ENCODE results near the gene MYO5B.

DNA sequence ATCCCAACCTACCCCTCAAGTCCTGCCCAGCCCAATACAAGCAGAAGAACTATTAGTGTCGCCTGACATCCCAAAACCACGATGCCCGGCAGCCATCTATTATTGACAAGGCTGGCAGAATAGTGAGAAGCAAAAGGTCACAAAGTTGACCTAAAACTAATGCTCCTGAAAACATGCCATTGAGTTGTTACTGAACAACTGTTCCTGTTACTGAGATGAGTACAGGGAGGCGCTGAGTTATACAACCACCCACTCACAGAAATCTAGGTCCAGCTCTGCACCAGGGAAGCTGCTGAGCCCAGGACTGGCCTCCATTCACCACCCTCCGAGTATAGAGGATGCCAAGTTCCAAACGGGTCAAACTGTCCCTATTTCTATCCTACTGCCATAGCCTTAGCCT is 201.6 kb downstream of the MYO5B start:
- TF ChIP-seq CTCF (IDR thresholded peaks at IDR 0.05) (no peak), POLR2AphosphoS5 (IDR thresholded peaks at IDR 0.05) (no peak), EP300 (IDR thresholded peaks at IDR 0.05) (no peak), POLR2A (IDR thresholded peaks at IDR 0.05; ENCODE audit: low read depth) (no peak)

Data from esophagus muscularis mucosa (tissue), 4 donors.